Neural progenitor cell (in vitro differentiated cells): Measurements from ENCODE around the gene TRAF6. TPM values are rescaled to one million over a fixed set of nuclear protein-coding genes. Genes with fewer than 3 reads are reported as not detected.

ENCODE experiments used
- DNase-seq: peaks from one replicate; pipeline ENCODE4 v3.0.0-alpha.2; 2016; ENCODE audit warnings: low spot score
- H2AFZ ChIP-seq: fragments of 200-600 bp; sonication (generic); replicated peaks from 2 replicates; pipeline ENCODE4 v1.6.1; 2016; ENCODE audit warnings: antibody characterized with exemption
- H3F3A ChIP-seq: fragments of 200-600 bp; sonication (generic); 2 replicates; pipeline ENCODE4 v1.6.1; 2016; ENCODE audit warnings: antibody characterized with exemption, low read depth
- H3K27ac ChIP-seq: fragments of 200-600 bp; sonication (generic); 2 replicates; pipeline ENCODE4 v1.5.1; 2016; ENCODE audit warnings: mild to moderate bottlenecking
- H3K27me3 ChIP-seq: fragments of 200-600 bp; sonication (generic); 2 replicates; pipeline ENCODE4 v1.6.1; 2016; ENCODE audit warnings: mild to moderate bottlenecking, moderate library complexity
- H3K36me3 ChIP-seq: fragments of 200-600 bp; sonication (generic); 2 replicates; pipeline ENCODE4 v1.5.1; 2016
- H3K4me1 ChIP-seq: fragments of 200-600 bp; sonication (generic); 2 replicates; pipeline ENCODE4 v1.6.1; 2016; ENCODE audit warnings: mixed run types
- H3K4me2 ChIP-seq: fragments of 200-600 bp; sonication (generic); 2 replicates; pipeline ENCODE4 v1.6.1; 2016
- H3K4me3 ChIP-seq: fragments of 200-600 bp; sonication (generic); 2 replicates; pipeline ENCODE4 v1.5.1; 2016
- H3K79me2 ChIP-seq: fragments of 200-600 bp; sonication (generic); 2 replicates; pipeline ENCODE4 v1.6.1; 2016; ENCODE audit warnings: low read depth
- H3K9ac ChIP-seq: fragments of 200-600 bp; sonication (generic); 2 replicates; pipeline ENCODE4 v1.6.1; 2016
- H3K9me3 ChIP-seq: fragments of 200-600 bp; sonication (generic); 2 replicates; pipeline ENCODE4 v1.5.1; 2016; ENCODE audit warnings: low read depth
- H4K20me1 ChIP-seq: fragments of 200-600 bp; sonication (generic); 2 replicates; pipeline ENCODE4 v1.6.1; 2016; ENCODE audit warnings: low read depth
- H3K27ac Mint-ChIP-seq: 3 replicates; pipeline ENCODE4 v1.8.0; 2021; ENCODE audit warnings: mixed read lengths
- H3K27me3 Mint-ChIP-seq: 2 replicates; pipeline ENCODE4 v1.8.0; 2022; ENCODE audit warnings: low read depth, mild to moderate bottlenecking, inconsistent platforms, moderate library complexity, mixed read lengths; ENCODE audit not compliant: insufficient read depth
- H3K36me3 Mint-ChIP-seq: 3 replicates; pipeline ENCODE4 v1.8.0; 2021; ENCODE audit warnings: mixed read lengths
- H3K4me1 Mint-ChIP-seq: 3 replicates; pipeline ENCODE4 v1.8.0; 2021; ENCODE audit warnings: mixed read lengths
- H3K4me3 Mint-ChIP-seq: 3 replicates; pipeline ENCODE4 v1.8.0; 2021; ENCODE audit warnings: mild to moderate bottlenecking, moderate library complexity, mixed read lengths
- H3K9me3 Mint-ChIP-seq: 3 replicates; pipeline ENCODE4 v1.8.0; 2020; ENCODE audit warnings: mixed read lengths
- CTCF ChIP-seq: fragments of 200-600 bp; sonication (generic); IDR thresholded peaks from 2 replicates; pipeline ENCODE4 v1.5.1; 2017; ENCODE audit warnings: antibody characterized with exemption, mild to moderate bottlenecking
- EZH2 ChIP-seq: fragments of 200-600 bp; sonication (generic); IDR thresholded peaks from 2 replicates; pipeline ENCODE4 v1.6.1; 2017; ENCODE audit warnings: antibody characterized with exemption, mild to moderate bottlenecking, moderate library complexity
- EZH2phosphoT487 ChIP-seq: fragments of 200-600 bp; sonication (generic); IDR thresholded peaks from 2 replicates; pipeline ENCODE4 v1.6.1; 2017; ENCODE audit warnings: antibody characterized with exemption
- total RNA-seq: library from RNA; depleted of rRNA; stranded (reverse); fragments of >200 nt; gene quantifications from 2 replicates; pipeline ENCODE4 v1.2.3, GENCODE V29; 2015; ENCODE audit warnings: low replicate concordance

TRAF6 gene
- total RNA-seq, 1 donor from 2014 or later: 11.5 TPM

GRCh38 chr11:36469881-36470802 is 39.9 kb downstream of the TRAF6 start:
- Mint-ChIP-seq H3K27me3 (peaks cover 4% of the 10 kb centered on the region), H3K4me1 (peaks cover 12% of the 10 kb centered on the region), H3K9me3 (no peaks in the 10 kb centered on the region), H3K36me3 (peaks cover 17% of the 10 kb centered on the region), H3K27ac (peak overlapping the region; percentile 62), H3K4me3 (no peak overlapping the region)
- no peaks in the 10 kb centered on the region for H3K27me3 ChIP-seq
- no peak for TF ChIP-seq EZH2
- no peak for TF ChIP-seq CTCF
- TF ChIP-seq EZH2phosphoT487: no peak
- H2AFZ ChIP-seq: no peak overlapping the region
- H4K20me1 ChIP-seq: no peaks in the 10 kb centered on the region
- H3K79me2 ChIP-seq: no peaks in the 10 kb centered on the region
- no peak overlapping the region for H3K4me3 ChIP-seq
- no peak overlapping the region for H3K4me2 ChIP-seq
- H3K9ac ChIP-seq: no peak overlapping the region
- peaks cover 5% of the 10 kb centered on the region for H3F3A ChIP-seq
- no peaks in the 10 kb centered on the region for H3K36me3 ChIP-seq
- peaks cover 16% of the 10 kb centered on the region for H3K4me1 ChIP-seq
- H3K9me3 ChIP-seq: no peaks in the 10 kb centered on the region
- no peak for DNase-seq
- H3K27ac ChIP-seq: no peak overlapping the region

GRCh38 chr11:36469063-36469462 is 41.0 kb downstream of the TRAF6 start:
- Mint-ChIP-seq H3K9me3 (no peaks in the 10 kb centered on the region), H3K4me3 (no peak overlapping the region), H3K4me1 (peaks cover 12% of the 10 kb centered on the region), H3K36me3 (peaks cover 24% of the 10 kb centered on the region), H3K27me3 (peaks cover 4% of the 10 kb centered on the region), H3K27ac (no peak overlapping the region)
- TF ChIP-seq EZH2 (no peak), CTCF (peak; percentile 62)
- no peak overlapping the region for H2AFZ ChIP-seq
- no peaks in the 10 kb centered on the region for H4K20me1 ChIP-seq
- no peaks in the 10 kb centered on the region for H3K79me2 ChIP-seq
- no peaks in the 10 kb centered on the region for H3K36me3 ChIP-seq
- H3K27me3 ChIP-seq: no peaks in the 10 kb centered on the region
- no peak overlapping the region for H3K27ac ChIP-seq
- H3K9me3 ChIP-seq: no peaks in the 10 kb centered on the region
- peaks cover 16% of the 10 kb centered on the region for H3K4me1 ChIP-seq
- peak; percentile 55 for DNase-seq
- peaks cover 5% of the 10 kb centered on the region for H3F3A ChIP-seq
- H3K4me3 ChIP-seq: no peak overlapping the region
- H3K4me2 ChIP-seq: no peak overlapping the region
- H3K9ac ChIP-seq: no peak overlapping the region

- H3K79me2 ChIP-seq: no peaks in the 10 kb centered on the region
- no peak overlapping the region for H2AFZ ChIP-seq
- peaks cover 5% of the 10 kb centered on the region for H3F3A ChIP-seq
- Mint-ChIP-seq H3K36me3 (peaks cover 25% of the 10 kb centered on the region), H3K27ac (no peak overlapping the region), H3K27me3 (peaks cover 4% of the 10 kb centered on the region), H3K9me3 (no peaks in the 10 kb centered on the region), H3K4me1 (peaks cover 12% of the 10 kb centered on the region), H3K4me3 (no peak overlapping the region)
- no peak overlapping the region for H3K9ac ChIP-seq
- no peak for DNase-seq
- TF ChIP-seq CTCF (no peak), EZH2phosphoT487 (no peak), EZH2 (no peak)
- H3K4me2 ChIP-seq: no peak overlapping the region
- no peak overlapping the region for H3K27ac ChIP-seq
- no peaks in the 10 kb centered on the region for H3K36me3 ChIP-seq
- no peaks in the 10 kb centered on the region for H3K9me3 ChIP-seq
- H4K20me1 ChIP-seq: no peaks in the 10 kb centered on the region
- no peak overlapping the region for H3K4me3 ChIP-seq
- no peaks in the 10 kb centered on the region for H3K27me3 ChIP-seq
- peaks cover 11% of the 10 kb centered on the region for H3K4me1 ChIP-seq
These were observed 42.2 kb downstream of the TRAF6 start for GRCh38 chr11:36467916-36468315.
